MG63 (cell line): ENCODE data around the gene GLOD5. TPM values are rescaled to one million over a fixed set of nuclear protein-coding genes. Genes with fewer than 3 reads are reported as not detected.

ENCODE experiments used
- DNase-seq: peaks from one replicate; pipeline ENCODE4 v3.0.0-alpha.2; 2020
- H3K27me3 ChIP-seq: fragments of 250-450 bp; sonication (Bioruptor Pico); 2 replicates; pipeline ENCODE4 v1.5.1; 2020; ENCODE audit warnings: mild to moderate bottlenecking, moderate library complexity
- H3K36me3 ChIP-seq: fragments of 250-450 bp; sonication (Bioruptor Pico); 2 replicates; pipeline ENCODE4 v1.5.1; 2020; ENCODE audit warnings: mild to moderate bottlenecking, moderate library complexity
- H3K4me3 ChIP-seq: fragments of 250-450 bp; sonication (Bioruptor Pico); 2 replicates; pipeline ENCODE4 v1.5.1; 2020; ENCODE audit warnings: mild to moderate bottlenecking, moderate library complexity
- H3K9me3 ChIP-seq: fragments of 250-450 bp; sonication (Bioruptor Pico); 2 replicates; pipeline ENCODE4 v1.5.1; 2020; ENCODE audit warnings: mild to moderate bottlenecking, moderate library complexity
- total RNA-seq: library from RNA; depleted of rRNA; stranded (reverse); fragments of >200 nt; shearing (Covaris generic); gene quantifications from 2 replicates; pipeline ENCODE4 v1.2.3, GENCODE V29; 2014; ENCODE audit warnings: low replicate concordance

GLOD5 gene
- total RNA-seq, 1 experiment from 2014 or later = not detected

GRCh38 chrX:48786825-48787504 lies 25.4 kb downstream of the GLOD5 start:
- Histone ChIP-seq H3K27me3 (no peaks in the 10 kb centered on the region), H3K4me3 (no peak overlapping the region), H3K36me3 (no peaks in the 10 kb centered on the region), H3K9me3 (no peaks in the 10 kb centered on the region)
- DNase-seq = no peak

- H3K9me3 ChIP-seq = no peaks in the 10 kb centered on the region
- H3K4me3 ChIP-seq = no peak overlapping the region
- no peaks in the 10 kb centered on the region for H3K36me3 ChIP-seq
- H3K27me3 ChIP-seq = no peaks in the 10 kb centered on the region
- no peak for DNase-seq
Measured at GRCh38 chrX:48787505-48788443, 26.2 kb downstream of the GLOD5 start.

- H3K36me3 ChIP-seq = no peaks in the 10 kb centered on the region
- H3K27me3 ChIP-seq = no peaks in the 10 kb centered on the region
- no peaks in the 10 kb centered on the region for H3K9me3 ChIP-seq
- no peak overlapping the region for H3K4me3 ChIP-seq
- no peak for DNase-seq
Measured at GRCh38 chrX:48789366-48790220, 28.0 kb downstream of the GLOD5 start.

- Histone ChIP-seq H3K36me3 (no peaks in the 10 kb centered on the region), H3K4me3 (no peak overlapping the region), H3K27me3 (no peaks in the 10 kb centered on the region), H3K9me3 (no peaks in the 10 kb centered on the region)
- DNase-seq = no peak
Measured at GRCh38 chrX:48790477-48790876, 28.9 kb downstream of the GLOD5 start.

- Histone ChIP-seq H3K36me3 (no peaks in the 10 kb centered on the region), H3K27me3 (no peaks in the 10 kb centered on the region), H3K9me3 (no peaks in the 10 kb centered on the region), H3K4me3 (no peak overlapping the region)
- DNase-seq = no peak
Measured at GRCh38 chrX:48791063-48791820, 29.7 kb downstream of the GLOD5 start.

GRCh38 chrX:48792219-48792618 lies 30.7 kb downstream of the GLOD5 start:
- no peaks in the 10 kb centered on the region for H3K27me3 ChIP-seq
- no peaks in the 10 kb centered on the region for H3K9me3 ChIP-seq
- no peak overlapping the region for H3K4me3 ChIP-seq
- no peak for DNase-seq
- H3K36me3 ChIP-seq = no peaks in the 10 kb centered on the region

GRCh38 chrX:48793935-48794334 lies 32.4 kb downstream of the GLOD5 start:
- Histone ChIP-seq H3K4me3 (no peak overlapping the region), H3K36me3 (no peaks in the 10 kb centered on the region), H3K9me3 (no peaks in the 10 kb centered on the region), H3K27me3 (no peaks in the 10 kb centered on the region)
- no peak for DNase-seq

GRCh38 chrX:48794340-48794910 lies 32.9 kb downstream of the GLOD5 start:
- no peak for DNase-seq

GRCh38 chrX:48794911-48795515 lies 33.5 kb downstream of the GLOD5 start:
- H3K4me3 ChIP-seq = no peak overlapping the region
- no peaks in the 10 kb centered on the region for H3K9me3 ChIP-seq
- peak; percentile 40 for DNase-seq
- H3K36me3 ChIP-seq = no peaks in the 10 kb centered on the region
- no peaks in the 10 kb centered on the region for H3K27me3 ChIP-seq

More at GRCh38 chrX:48794340-48794910, 32.9 kb downstream of the GLOD5 start:
- no peaks in the 10 kb centered on the region for H3K9me3 ChIP-seq
- H3K4me3 ChIP-seq = no peak overlapping the region
- no peaks in the 10 kb centered on the region for H3K36me3 ChIP-seq
- no peaks in the 10 kb centered on the region for H3K27me3 ChIP-seq

- H3K9me3 ChIP-seq = no peaks in the 10 kb centered on the region
- H3K36me3 ChIP-seq = no peaks in the 10 kb centered on the region
- H3K27me3 ChIP-seq = no peaks in the 10 kb centered on the region
- DNase-seq = no peak
- no peak overlapping the region for H3K4me3 ChIP-seq
Measured at GRCh38 chrX:48798318-48798717, 36.8 kb downstream of the GLOD5 start.

GRCh38 chrX:48800574-48801279 lies 39.2 kb downstream of the GLOD5 start:
- Histone ChIP-seq H3K27me3 (no peaks in the 10 kb centered on the region), H3K36me3 (no peaks in the 10 kb centered on the region), H3K9me3 (no peaks in the 10 kb centered on the region), H3K4me3 (peak overlapping the region; percentile 97)
- DNase-seq = no peak

GRCh38 chrX:48801280-48802088 lies 39.9 kb downstream of the GLOD5 start, which contains the start of gene HDAC6:
Gene HDAC6 (plus strand): TSS chrX:48802067. CDS start chrX:48802693, 626 bp downstream.
- peak; percentile 96 for DNase-seq
- H3K36me3 ChIP-seq = no peaks in the 10 kb centered on the region
- peak within 1 kb of the TSS; percentile 97 for H3K4me3 ChIP-seq
- no peaks in the 10 kb centered on the region for H3K27me3 ChIP-seq
- no peaks in the 10 kb centered on the region for H3K9me3 ChIP-seq

- Histone ChIP-seq H3K4me3 (peak overlapping the region; percentile 77), H3K27me3 (no peaks in the 10 kb centered on the region), H3K36me3 (no peaks in the 10 kb centered on the region), H3K9me3 (no peaks in the 10 kb centered on the region)
- peak; percentile 85 for DNase-seq
Measured at GRCh38 chrX:48802089-48802904, 40.8 kb downstream of the GLOD5 start.

- Histone ChIP-seq H3K4me3 (peak overlapping the region; percentile 77), H3K27me3 (no peaks in the 10 kb centered on the region), H3K9me3 (no peaks in the 10 kb centered on the region), H3K36me3 (no peaks in the 10 kb centered on the region)
- DNase-seq = no peak
Measured at GRCh38 chrX:48802905-48803200, 41.3 kb downstream of the GLOD5 start.
